Activated effector memory CD4-positive, alpha-beta T cell treated with Interleukin-2 at 50 U/mL for 16 hours (primary cell): ENCODE data around the gene MUC5AC.
"Not testable (repeated sequence)": the region's sequence is repeated elsewhere in the genome, so short reads cannot be mapped to it uniquely, and the experiment has no call there.

ENCODE experiments used
- DNase-seq: peaks from one replicate; pipeline ENCODE4 v3.0.0-alpha.2; 2020

Gene MUC5AC

DNA sequence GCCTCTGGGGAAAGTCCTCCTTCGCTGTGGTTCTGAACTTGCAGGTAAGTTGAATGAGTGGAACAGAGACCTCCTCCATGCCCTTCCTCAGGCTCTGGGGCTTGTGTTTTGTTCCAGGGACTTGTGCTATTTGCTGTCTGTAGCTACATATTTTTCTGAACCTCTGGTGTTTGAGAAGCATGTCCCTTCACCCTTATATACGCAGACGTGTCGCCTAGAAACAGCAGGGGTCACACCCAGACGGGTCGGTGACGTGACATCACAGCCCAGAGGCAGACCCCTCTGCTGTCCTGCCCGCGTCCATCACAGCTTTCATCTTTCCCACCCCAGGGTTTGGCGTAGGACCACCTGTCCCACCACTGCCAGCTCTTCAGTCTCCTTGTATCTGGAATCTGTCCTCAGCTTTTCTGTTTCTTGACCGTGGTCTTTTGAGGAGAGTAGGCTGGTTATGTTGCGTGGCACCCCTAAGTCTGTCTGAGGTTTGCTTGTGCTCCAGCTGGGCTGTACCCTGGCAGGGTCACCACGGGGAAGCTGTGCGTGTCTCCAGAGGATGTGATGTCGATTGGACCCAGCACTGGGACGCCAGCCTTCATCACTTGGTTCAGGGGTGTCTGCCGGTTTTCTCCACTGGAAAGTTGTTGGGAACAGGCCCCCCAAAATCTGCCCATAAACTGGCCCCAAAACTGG lies 51.8 kb downstream of the MUC5AC start:
- no peak for DNase-seq

DNA sequence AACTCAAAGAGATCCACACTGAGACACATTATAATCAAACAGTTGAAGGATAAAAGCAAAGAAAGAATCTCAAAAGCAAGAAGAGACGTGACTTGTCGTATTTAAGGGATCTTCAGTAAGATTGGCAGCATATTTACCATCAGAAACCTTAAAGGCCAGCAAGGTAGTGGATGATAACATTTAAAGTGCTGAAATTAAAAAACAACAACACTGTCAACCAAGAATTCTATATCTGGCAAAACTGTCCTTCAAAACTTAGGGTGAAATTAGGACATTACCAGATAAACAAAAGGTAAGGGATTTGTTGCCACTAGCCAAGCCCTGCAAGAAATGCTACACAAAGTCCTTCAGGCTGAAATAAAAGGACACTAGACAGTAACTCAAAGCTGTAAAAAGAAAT lies 54.1 kb downstream of the MUC5AC start:
- DNase-seq = no peak

DNA sequence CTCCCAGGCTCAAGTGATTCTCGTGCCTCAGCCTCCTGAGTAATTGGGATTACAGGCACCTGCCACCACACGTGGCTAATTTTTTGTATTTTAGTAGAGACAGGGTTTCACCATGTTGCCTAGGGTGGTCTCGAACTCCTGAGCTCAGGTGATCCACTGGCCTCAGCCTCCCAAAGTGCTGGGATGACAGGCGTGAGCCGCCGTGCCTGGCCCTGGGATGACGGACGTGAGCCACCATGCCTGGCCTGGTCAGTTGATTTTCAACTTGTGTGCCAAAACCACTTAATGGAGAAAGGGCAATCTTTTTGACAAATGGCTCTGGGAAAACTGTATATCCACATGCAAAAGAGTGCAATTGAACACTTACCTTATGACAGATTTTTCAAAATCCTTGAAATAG lies 58.1 kb downstream of the MUC5AC start:
- not testable (repeated sequence) for DNase-seq

DNA sequence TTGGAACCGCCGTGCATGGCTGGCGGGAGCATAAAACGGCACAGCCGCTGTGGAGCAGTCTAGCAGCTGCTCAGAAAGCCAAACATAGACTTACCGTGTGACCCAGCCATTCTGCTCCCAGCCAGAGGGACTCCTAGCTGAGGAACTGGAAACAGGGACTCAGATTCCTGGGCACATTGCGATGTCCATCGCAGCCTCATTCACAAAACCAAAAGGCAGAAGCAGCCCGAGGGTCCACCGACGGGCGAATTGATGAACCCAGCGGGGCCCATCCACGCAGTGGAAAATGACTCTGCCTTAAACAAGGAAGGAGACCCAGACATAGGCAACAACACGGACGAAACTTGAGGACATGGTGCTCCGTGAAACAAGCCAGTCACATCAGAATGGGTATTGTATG lies 59.4 kb downstream of the MUC5AC start:
- DNase-seq = no peak

DNA sequence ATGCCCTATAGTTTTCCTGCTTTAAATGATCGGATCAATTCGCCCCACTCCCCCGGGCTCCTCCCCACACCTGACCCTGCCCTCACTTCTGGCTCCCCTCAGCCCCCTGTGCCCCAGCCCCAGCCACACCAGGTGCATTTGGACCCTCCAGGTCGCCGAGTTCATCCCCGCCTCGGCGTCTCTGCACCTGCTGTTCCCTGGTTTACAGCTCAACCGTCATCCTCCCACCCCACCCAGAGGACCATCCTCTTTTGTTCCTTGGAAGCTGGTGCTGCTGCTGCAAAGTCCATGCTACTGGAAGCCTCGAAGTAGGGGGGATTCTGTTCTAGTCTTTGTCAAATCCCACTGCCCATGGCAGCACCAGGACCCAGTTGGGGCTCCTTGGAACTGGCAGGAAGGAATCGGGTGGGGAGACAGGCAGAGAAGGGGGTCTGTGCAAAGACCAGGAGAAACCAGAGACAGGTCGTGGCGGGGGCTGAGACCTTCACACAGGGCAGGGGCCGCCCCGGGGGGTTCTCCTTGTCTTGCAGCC lies 60.6 kb downstream of the MUC5AC start:
- no peak for DNase-seq

DNA sequence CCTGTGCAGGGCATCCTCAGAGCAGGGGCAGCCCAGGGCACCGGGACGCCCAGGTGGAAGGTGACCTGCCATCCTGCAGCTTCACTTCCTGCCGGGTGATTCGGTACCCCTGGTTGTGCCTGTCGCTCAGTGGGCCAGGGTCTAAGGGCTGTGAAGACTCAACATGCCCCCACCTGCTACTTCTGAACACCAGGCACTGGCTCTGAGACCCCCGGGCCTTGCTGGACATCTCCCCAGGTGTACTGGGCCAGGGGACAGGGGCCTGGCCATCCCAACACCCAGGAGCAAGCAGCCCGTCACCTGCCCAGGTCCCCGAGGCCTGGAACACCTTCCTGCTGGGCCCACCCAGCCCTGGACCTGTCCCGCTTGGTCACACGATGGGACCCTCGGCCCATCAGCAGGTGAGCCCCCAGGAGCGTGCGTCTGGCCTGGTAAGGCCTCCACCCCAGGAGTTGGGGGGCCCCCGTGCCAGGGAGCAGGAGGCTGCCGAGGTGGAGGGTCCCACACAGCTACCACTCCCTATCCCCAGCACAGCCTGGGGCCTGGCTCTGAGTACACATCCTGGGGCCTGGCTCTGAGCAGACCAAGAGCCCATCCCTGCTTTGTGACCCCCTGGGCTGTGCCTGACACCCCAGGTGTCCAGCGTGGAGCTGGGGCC lies 61.2 kb downstream of the MUC5AC start:
- DNase-seq = no peak

DNA sequence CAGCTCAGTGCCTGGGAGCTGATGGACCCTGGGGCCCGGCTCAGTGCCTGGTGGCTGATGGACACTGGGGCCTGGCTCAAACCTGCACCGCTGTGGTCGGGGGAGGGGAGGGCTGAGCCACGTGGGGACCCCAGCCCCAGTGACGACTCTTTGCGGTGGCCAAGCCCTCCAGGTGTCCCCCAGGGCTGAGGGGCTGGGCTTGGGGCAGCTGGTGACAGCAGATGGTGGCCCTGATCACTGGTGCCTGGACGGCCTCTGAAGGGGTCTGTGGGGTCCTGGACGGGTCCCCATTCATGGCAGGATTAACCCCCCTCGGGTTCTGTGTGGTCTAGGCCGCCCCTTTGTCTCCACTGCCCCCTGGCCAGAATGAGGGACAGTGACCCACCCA lies 61.7 kb downstream of the MUC5AC start:
- no peak for DNase-seq

DNA sequence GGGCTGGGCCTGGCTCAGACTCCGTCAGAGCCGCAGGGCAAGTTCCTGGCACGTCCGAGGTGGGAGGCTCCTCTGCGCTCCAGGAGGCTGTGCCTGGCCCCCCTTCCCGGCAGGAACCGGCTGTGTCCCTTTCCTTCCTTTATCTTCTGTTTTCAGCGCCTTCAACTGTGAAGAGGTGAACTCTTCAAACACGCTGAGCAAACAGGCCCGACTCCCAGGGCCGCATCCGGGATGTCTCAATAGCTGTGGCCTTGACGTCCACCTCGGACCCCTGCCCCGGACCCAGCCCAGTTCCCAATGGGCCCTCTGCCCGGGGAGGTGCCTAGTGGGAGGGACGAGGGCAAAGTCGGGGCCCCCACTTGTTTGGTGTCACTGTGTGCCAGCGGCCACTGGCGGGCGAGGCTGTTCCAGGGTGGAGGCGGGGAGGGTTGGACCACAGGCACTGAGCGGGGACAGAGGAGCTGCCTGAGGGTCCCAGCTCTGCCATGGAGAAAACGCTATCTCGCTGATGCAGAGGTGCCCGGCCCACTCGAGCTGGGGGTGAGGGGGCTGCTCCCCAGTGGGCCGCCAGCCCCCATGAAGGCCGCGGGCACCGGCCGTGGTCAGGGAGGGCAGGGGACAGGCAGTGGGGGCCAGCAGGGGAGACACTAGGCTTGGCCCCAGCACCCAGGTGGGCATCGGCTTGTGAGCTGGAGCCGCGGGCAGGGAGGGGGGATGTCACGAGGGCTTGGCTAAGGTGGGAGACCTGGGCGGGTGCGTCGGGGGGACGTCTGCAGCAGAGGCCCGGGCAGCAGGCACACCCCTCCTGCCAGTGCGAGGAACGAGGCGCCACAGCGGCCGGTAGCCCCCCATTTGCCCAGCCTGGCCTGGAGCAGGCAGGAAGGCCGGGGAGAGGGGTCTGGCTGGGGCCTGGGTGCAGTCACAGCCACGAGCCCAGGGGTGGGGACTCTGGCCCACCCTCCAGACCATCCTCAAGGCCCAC lies 62.4 kb downstream of the MUC5AC start:
- DNase-seq = no peak

DNA sequence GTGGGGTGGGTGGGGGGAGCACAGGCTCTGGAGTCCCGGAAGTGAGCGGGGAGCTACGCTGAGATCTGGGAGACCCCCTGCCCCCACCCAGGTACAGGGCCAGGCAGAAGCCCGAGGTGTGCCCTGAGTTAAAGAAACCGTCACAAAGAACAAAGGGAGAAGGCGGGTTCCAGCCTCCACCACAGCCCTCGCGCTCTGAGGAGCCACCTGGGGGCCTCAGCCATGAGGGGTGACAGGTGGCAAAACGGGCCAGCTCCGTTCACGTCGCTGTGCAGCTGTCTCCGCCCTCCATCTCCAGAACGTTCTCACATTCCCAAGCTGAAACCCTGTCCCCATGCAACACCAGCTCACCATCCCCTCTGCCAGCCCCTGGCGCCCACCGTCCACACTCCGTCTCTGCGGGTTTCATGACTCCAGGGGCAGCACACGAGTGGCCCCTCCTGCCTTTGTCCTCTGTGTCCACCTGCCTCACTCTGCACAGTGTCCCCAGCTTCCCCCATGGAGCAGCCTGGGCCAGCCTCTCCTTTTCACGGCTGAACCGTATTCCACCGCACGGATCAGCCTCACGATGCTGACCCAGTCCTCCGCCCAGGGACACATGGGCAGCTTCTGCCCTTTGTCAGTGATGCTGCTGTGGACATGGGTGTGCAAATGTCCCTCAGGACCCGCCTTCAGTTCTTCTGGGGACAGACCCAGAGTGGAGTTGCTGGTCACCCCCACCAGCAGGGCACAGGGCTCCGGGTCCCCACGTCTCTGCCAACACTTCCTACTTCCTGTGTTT lies 63.4 kb downstream of the MUC5AC start:
- DNase-seq = no peak

DNA sequence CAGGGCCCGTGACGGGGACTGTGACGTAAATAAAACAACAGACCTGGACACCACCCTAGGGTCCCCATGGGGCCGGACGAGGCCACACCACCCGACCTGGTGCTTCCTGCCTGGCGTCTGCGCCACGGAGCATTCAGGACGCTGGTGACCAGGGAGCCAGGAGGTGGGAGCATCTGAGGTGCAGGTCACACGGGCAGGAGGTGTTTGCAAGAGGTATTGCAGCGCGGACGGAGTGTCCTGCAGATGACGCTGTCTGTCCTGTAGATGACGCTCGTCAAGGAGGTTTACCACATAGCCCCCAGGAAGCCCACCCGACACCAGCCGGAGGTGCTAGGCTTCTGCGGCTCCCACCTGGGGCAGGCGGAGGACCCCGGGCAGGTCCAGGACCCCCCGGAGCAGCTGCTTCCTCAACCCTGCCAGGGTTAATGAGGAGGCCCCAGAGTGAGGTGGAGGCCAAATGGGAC lies 64.1 kb downstream of the MUC5AC start:
- no peak for DNase-seq

DNA sequence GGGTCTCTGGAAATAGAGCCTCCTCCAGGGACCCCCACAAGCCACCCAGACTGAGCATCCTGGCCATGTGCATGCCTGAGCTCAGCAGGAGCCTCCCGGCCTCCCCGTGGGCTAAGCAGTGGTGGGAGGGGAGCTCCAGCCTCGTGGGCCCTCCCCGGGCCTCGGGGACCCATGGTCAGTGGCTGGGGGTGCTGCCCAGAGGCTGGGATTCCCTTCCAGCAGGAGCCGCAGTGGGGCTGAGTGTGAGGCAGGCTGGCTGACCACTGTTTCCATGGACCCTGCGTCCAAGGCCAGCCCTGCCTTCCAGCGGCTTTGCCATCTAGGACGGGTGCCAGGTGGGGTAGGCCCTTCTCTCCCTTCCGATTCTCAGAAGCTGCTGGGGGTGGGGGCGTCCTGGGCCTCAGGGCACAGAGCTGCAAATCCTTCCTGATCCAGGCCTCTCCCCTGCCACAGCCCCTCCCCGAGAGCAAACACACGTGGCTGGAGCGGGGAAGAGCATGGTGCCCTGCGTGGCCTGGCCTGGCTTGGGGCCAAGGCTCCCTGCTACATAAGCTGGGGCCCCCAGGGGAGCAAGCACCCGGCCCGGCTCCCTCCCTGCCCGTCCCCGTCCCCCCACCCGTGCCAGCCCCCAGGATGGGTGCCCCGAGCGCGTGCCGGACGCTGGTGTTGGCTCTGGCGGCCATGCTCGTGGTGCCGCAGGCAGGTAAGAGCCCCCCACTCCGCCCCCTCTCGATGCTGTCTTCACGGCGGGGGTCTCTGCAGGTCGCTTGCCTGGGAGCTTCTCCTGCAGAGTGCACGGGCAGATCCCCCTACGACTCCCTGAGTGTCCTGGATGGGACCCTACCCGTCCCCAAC lies 65.0 kb downstream of the MUC5AC start, which contains the start of gene MUC5B:
Gene MUC5B, plus strand, starts transcription at position 576 of the 855 bp plus-strand sequence. Its CDS starts 58 bp downstream, at position 634.
- DNase-seq = no peak

DNA sequence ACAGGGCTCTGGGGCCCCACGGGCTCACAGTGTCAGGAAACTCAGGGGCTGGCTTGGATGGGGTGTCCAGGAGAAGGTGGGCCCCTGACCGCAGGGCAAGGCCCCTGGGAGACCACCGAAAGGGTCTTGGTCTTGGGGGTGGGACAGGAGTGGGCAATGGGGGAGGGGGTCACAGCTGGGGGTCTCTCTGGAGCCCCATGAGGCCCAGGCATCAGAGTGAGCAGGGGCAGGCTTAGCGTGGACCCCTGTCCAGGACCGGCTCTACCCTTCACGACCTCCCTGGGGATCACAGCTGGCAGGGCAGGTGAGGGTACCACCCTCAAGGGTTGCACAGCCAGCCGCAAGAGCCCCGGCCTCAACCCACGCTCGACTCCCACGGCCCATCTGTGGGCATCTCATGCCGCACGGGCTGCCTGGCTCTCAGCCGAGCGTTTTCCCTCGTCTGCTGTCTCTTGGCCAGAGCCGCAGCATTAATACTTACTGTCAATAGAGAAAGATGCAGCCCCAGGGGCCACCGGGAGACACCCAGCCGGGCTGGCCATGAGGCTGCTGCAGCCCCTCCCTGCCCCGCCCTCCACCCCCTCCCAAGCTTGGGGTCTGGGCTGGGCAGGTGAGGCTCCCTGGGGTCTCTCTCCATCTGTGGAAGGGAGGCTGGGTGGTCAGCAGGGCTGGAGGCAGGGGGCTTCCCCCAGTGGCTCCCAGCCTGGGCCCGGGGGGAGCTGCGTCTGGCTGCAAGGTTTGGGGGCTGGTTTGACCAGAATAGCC lies 65.8 kb downstream of the MUC5AC start:
- DNase-seq = no peak

DNA sequence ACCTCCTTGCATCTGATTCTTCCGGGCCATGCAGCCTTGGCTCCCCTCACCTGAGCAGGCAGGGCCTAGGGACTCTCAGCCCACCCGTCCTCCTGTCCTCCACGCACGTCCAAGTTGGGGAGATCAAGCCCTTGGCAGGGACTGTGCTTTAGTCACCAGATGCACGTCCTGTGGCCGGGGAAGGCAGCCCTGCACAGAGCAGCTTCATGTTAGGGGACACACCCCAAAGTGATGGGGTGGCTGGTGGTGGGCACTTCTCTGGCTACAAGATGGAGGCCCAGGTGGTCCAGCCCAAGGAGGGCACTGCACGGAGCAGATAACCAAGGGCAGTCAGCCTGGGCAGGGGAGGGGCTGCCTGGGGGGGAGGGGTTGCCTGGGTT lies 66.3 kb downstream of the MUC5AC start:
- no peak for DNase-seq

DNA sequence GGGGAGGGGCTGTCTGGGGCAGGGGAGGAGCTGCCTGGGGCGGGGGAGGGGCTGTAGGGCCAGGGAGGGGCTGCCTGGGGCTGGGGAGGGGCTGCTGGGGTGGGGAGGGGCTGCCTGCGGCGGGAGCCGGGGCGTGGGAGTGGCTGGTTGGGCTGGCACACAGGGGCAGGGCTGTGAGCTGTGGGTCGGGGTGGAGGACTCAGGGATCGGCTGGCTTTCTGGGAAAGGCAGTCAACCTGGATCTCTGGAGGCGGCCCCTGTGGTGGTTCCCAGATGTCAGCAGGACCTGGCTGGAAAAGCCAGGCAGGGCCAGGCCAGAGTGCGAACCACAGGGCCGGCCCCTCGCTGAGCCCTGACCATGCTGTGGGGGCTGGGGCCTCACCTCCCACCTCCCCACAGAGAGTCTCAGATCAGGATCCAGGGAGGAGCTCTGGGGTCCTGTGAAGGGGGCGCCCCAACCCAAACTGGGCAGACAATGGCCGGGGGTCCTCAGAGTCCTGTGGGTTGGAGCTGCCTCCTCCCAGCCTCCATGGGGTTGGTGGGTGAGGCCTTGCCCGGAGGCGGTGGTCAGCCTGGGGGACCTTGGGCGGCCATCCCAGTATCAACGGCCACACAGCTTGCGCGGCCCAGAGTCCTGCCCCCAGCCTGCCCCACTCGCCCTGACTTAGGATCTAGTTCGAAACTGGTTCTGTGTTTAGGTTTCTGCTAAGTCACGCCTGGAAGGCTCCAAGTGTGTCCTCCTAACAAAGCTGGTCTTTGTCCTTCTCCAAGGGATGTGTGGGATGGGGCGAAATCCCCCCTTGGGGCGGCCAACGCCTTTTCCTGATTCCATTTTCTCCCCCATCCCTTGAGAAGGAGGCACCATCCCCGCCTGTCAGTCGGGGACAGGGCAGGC lies 67.0 kb downstream of the MUC5AC start:
- DNase-seq = no peak

DNA sequence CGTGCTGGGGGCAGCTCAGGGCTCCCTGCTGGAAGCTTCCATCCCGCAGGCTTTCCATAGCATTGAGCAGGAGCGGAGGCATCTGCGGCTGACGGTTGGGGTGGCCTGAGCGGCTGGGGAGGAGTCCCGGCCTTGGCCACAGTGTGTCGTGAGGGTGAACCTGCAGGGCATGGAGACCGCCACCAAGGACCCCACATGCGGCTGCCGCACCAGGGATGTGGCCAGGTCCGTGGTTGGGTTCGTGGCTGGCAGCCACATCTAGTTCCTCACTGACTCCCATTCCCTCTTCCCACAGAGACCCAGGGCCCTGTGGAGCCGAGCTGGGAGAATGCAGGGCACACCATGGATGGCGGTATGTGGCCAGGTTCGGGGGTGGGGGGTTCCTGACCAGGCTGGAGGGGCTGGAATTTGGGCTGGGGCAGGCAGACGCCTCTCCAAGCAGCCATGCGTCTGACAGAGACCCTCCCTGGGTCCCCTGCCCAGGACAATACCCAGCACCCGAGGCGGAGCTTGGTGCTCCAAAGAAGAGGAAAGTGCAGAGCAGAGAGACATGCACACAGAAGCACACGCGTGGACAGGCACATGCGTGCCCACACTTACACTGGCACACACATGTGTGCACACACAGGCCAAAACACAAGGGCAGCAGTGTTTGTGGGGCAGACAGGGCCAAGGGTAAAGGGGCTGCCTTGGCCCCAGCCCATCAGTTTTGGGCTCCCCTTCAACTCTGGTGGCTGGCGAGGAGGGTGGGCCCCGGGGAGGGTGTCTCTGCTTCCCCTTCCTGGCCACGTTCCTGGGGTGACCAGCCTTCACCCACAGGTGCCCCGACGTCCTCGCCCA lies 67.9 kb downstream of the MUC5AC start:
- no peak for DNase-seq

DNA sequence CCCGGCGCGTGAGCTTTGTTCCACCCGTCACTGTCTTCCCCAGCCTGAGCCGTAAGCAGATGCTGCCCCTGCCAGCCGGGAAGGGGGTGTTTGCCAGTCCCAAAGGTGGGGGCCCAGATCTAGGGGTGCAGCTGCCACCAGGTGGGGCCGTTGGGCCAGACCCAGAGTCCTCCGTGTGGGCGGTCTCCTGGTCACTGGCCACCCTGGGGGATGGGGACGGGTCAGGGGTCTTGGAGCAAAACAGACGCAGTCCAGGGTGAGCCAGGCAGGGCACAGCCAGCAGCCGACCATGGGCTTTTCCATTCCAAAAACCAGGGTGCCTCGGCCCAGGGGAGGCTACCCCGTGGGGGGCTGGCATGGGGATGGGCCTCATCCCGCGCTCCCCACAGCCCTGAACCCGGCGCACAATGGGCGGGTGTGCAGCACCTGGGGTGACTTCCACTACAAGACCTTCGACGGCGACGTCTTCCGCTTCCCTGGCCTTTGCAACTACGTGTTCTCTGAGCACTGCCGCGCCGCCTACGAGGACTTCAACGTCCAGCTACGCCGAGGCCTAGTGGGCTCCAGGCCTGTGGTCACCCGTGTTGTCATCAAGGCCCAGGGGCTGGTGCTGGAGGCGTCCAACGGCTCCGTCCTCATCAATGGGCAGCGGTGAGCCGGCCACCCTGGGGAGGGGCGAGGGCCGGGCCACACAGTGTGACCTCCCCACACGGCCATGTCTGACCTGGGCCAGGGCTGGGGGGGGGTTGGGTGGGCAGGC lies 68.7 kb downstream of the MUC5AC start:
- DNase-seq = no peak

DNA sequence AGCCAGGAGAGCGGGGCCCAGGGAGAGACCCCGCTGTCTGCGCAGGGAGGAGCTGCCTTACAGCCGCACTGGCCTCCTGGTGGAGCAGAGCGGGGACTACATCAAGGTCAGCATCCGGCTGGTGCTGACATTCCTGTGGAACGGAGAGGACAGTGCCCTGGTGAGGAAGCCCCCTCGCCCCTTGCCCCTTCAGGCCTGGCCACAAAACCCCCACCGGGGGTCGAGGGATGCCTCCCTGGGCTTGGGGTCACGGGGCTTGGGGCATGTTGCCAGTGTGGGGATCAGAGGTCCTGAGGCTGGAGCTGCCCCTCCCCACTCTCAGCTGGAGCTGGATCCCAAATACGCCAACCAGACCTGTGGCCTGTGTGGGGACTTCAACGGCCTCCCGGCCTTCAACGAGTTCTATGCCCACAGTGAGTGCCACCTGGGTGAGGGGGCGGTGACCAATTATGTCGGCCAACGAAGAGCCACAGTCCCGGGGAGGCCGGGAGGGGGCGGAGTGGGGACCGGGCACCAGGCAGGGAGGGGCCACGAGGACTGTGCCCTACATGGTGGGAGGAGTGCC lies 69.3 kb downstream of the MUC5AC start:
- no peak for DNase-seq
